ENCODE data around the gene PRSS22. TPM values are rescaled to one million over a fixed set of nuclear protein-coding genes. Genes with fewer than 3 reads are reported as not detected.

PRSS22 gene
- polyA plus RNA-seq, 1 experiment = 0.11 TPM

DNA sequence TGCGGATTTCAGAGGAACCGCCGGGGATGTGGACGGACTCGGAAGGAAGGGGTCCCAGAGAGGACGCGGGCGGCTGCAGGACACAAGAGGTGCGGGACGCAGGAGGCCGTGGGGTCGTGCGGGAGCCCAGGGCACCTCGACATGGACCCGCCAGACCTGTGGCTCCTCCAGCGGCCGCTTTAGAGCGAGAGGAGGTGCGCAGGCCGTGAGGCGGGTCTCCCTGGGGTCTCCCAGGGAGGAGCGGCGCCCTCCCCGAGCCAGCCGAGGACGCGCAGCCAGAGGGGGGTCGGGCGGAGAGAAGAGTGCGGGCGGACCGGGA, 46.9 kb upstream of the PRSS22 start:
- DNase-seq (ENCODE audit: low read depth, low spot score) = no peak
- TF ChIP-seq, protein P1, sequence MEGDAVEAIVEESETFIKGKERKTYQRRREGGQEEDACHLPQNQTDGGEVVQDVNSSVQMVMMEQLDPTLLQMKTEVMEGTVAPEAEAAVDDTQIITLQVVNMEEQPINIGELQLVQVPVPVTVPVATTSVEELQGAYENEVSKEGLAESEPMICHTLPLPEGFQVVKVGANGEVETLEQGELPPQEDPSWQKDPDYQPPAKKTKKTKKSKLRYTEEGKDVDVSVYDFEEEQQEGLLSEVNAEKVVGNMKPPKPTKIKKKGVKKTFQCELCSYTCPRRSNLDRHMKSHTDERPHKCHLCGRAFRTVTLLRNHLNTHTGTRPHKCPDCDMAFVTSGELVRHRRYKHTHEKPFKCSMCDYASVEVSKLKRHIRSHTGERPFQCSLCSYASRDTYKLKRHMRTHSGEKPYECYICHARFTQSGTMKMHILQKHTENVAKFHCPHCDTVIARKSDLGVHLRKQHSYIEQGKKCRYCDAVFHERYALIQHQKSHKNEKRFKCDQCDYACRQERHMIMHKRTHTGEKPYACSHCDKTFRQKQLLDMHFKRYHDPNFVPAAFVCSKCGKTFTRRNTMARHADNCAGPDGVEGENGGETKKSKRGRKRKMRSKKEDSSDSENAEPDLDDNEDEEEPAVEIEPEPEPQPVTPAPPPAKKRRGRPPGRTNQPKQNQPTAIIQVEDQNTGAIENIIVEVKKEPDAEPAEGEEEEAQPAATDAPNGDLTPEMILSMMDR (IDR thresholded peaks at IDR 0.05; ENCODE audit: low read depth, low read length) = no peak
- Histone ChIP-seq H3K4me3 (ENCODE audit: low read depth, low read length) (peak overlapping the region; percentile 75), H3K27ac (ENCODE audit: low read depth, low read length) (peak overlapping the region; percentile 31), H3K27me3 (ENCODE audit: control insufficient read depth, insufficient read depth, low read length) (no peaks in the 10 kb centered on the region), H3K9me3 (ENCODE audit: control insufficient read depth, insufficient read depth, low read length) (no peaks in the 10 kb centered on the region; the same call in 1 of the 2 replicates)
- ChIA-PET CTCF (no interaction called here), POLR2A (interaction anchor here (1.0 to 1.7 kb wide), 3 partner anchors 22 to 152 kb away, joined by 4 to 11 read pairs (median 5); partner anchors contain the start of genes FLYWCH2 and SRRM2)

DNA sequence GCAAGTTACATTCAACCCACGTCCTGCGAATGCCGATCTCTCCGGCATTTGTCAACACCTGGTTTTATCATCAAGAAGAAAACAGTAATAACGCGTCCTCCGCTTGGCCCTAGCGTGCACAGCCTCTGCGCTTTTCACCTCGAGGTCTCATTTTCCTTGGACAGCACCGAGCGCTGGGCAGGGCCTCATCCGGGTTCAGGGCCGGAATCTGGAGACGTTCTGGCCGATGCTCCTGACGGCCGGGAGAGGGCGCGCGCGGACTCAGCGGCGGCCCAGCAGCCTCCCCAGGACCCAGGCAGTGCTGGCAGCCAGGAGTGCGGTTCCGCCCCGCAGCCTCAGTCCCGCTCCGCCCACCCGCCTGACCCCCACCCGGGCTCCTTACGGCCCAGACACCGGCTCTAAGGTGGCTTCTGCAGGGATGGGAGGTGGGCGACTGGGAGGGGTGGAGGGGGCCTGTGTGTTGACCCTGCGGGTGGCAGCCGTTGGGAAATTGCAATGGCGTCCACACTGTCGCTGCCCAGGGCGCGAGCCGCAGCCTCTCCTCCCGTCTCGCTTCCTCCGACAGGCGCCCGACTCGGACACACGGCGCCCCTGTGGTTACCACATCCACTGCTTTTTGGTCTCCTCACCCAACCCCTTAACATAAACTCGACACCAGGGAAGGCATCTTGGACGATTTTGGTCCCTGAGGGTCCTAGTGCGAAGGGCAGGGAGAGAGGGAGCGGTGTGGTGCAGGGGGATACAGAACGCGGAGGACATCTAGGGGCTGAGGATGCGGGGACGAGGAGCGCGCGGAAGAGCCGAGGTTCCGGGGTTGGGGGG, 46.3 kb upstream of the PRSS22 start:
- Histone ChIP-seq H3K27ac (ENCODE audit: low read depth, low read length) (peak overlapping the region; percentile 70), H3K27me3 (ENCODE audit: control insufficient read depth, insufficient read depth, low read length) (no peaks in the 10 kb centered on the region), H3K4me3 (ENCODE audit: low read depth, low read length) (peak overlapping the region; percentile 75), H3K9me3 (ENCODE audit: control insufficient read depth, insufficient read depth, low read length) (no peaks in the 10 kb centered on the region; the same call in 1 of the 2 replicates)
- DNase-seq (ENCODE audit: low read depth, low spot score) = peak; percentile 55
- CTCF ChIA-PET = interaction anchor here (0.9 to 1.0 kb wide), 2 partner anchors 17 to 23 kb away, joined by 3 to 4 read pairs; no protein-coding TSS in a partner anchor
- TF ChIP-seq, protein P1 (IDR thresholded peaks at IDR 0.05; ENCODE audit: low read depth, low read length) = peak; percentile 82
- POLR2A ChIA-PET = interaction anchor here (0.7 kb wide), 1 partner anchor 22 kb away, joined by 5 read pairs; the partner anchor contains the start of gene FLYWCH2

- Histone ChIP-seq H3K4me3 (ENCODE audit: low read depth, low read length) (no peak overlapping the region), H3K9me3 (ENCODE audit: control insufficient read depth, insufficient read depth, low read length) (no peaks in the 10 kb centered on the region; the same call in 1 of the 2 replicates), H3K27ac (ENCODE audit: low read depth, low read length) (no peak overlapping the region), H3K27me3 (ENCODE audit: control insufficient read depth, insufficient read depth, low read length) (no peaks in the 10 kb centered on the region)
- CTCF ChIA-PET = interaction anchor here (1.0 kb wide), 2 partner anchors 25 to 26 kb away, joined by 3 to 4 read pairs; no protein-coding TSS in a partner anchor
- TF ChIP-seq, protein P1 (IDR thresholded peaks at IDR 0.05; ENCODE audit: low read depth, low read length) = no peak
- POLR2A ChIA-PET = interaction anchor here (0.9 kb wide), 1 partner anchor 9 kb away, joined by 4 read pairs; the partner anchor contains the start of gene FLYWCH1
- DNase-seq (ENCODE audit: low read depth, low spot score) = no peak
Observed at GRCh38 chr16:2902337-2903130, 44.6 kb upstream of the PRSS22 start.

- ChIA-PET CTCF (no interaction called here), POLR2A (no interaction called here)
- Histone ChIP-seq H3K9me3 (ENCODE audit: control insufficient read depth, insufficient read depth, low read length) (no peaks in the 10 kb centered on the region; the same call in 1 of the 2 replicates), H3K4me3 (ENCODE audit: low read depth, low read length) (no peak overlapping the region), H3K27ac (ENCODE audit: low read depth, low read length) (no peak overlapping the region), H3K27me3 (ENCODE audit: control insufficient read depth, insufficient read depth, low read length) (no peaks in the 10 kb centered on the region)
- TF ChIP-seq, protein P1 (IDR thresholded peaks at IDR 0.05; ENCODE audit: low read depth, low read length) = no peak
- DNase-seq (ENCODE audit: low read depth, low spot score) = no peak
Observed at GRCh38 chr16:2900526-2901075, 42.6 kb upstream of the PRSS22 start.
